ENCODE measurements around the gene SRGAP1. TPM values are rescaled to one million over a fixed set of nuclear protein-coding genes. Genes with fewer than 3 reads are reported as not detected.

SRGAP1 gene
- total and polyA plus RNA-seq, 2 of the 8 experiments (the other 6 are each of a cell fraction or from before 2014, with no cell fraction given): 3.2 to 7.3 TPM

- TF ChIP-seq CHD7 (IDR thresholded peaks at IDR 0.05; ENCODE audit: insufficient replicate concordance, low read length): no peak
- no peak for TF ChIP-seq YY1 (IDR thresholded peaks at IDR 0.05; ENCODE audit: low read depth, low read length)
- no peak for TF ChIP-seq KDM4A (IDR thresholded peaks at IDR 0.05; ENCODE audit: low read depth, low read length, severe bottlenecking)
- TF ChIP-seq EP300 (IDR thresholded peaks at IDR 0.05; ENCODE audit: borderline replicate concordance in 1 of 2, low read depth in 2 of 2, low read length in 2 of 2): no peak
- TF ChIP-seq NANOG (IDR thresholded peaks at IDR 0.05; ENCODE audit: insufficient read depth, low read depth, low read length, poor library complexity, severe bottlenecking): no peak
Measured at GRCh38 chr12:63809566-63809965, 34.9 kb upstream of the SRGAP1 start (continued).
